K562 (cell line): ENCODE data around the gene MALAT1. TPM values are rescaled to one million over a fixed set of nuclear protein-coding genes. Genes with fewer than 3 reads are reported as not detected.

Experiments
- BHLHE40 ChIP-seq: IDR thresholded peaks from 2 replicates; pipeline ENCODE4 v1.6.1; 2011; ENCODE audit warnings: low read length, improper control_type of control experiment
- CHD2 ChIP-seq: IDR thresholded peaks from 2 replicates; pipeline ENCODE4 v1.6.1; 2011; ENCODE audit warnings: low read depth, low read length
- CREM ChIP-seq: IDR thresholded peaks from 2 replicates; pipeline ENCODE4 v1.6.1; 2014; ENCODE audit warnings: antibody characterized with exemption, low read depth
- DACH1 ChIP-seq: fragments of 450-650 bp; IDR thresholded peaks from 2 replicates; pipeline ENCODE4 v1.6.1; 2018; ENCODE audit not compliant: partially characterized antibody
- ETV6 ChIP-seq, 3 experiments: fragments of 150-350 bp in 1 of 3; sonication (generic) in 1 of 3; formaldehyde crosslinking in 1 of 3; IDR thresholded peaks; 2 replicates each; pipeline versions ENCODE4 v1.6.1 to v1.8.0; 2014 to 2022; ENCODE audit warnings: borderline replicate concordance in 2 of 3, low read depth in 2 of 3, antibody characterized with exemption in 1 of 3, low read length in 1 of 3, mild to moderate bottlenecking in 1 of 3, missing genetic modification reagents in 1 of 3
- EZH2 ChIP-seq: IDR thresholded peaks from 2 replicates; pipeline ENCODE4 v1.6.1; 2012; ENCODE audit warnings: low read depth, mild to moderate bottlenecking, inconsistent platforms, low read length, borderline replicate concordance
- KLF13 ChIP-seq: fragments of 450-650 bp; IDR thresholded peaks from 2 replicates; pipeline ENCODE4 v1.6.1; 2016; ENCODE audit warnings: missing genetic modification characterization, low read depth, mild to moderate bottlenecking, missing compliant biosample characterization, moderate library complexity, borderline replicate concordance
- MGA ChIP-seq: fragments of 450-650 bp; IDR thresholded peaks from 2 replicates; pipeline ENCODE4 v1.6.1; 2016; ENCODE audit warnings: mild to moderate bottlenecking, moderate library complexity
- NFATC3 ChIP-seq: fragments of 450-650 bp; IDR thresholded peaks from 2 replicates; pipeline ENCODE4 v1.6.1; 2017; ENCODE audit warnings: mild to moderate bottlenecking
- NRF1 ChIP-seq, 2 experiments: fragments of 450-650 bp; IDR thresholded peaks in 1 of 2; conservative IDR thresholded peaks in 1 of 2; 2 replicates each; pipeline ENCODE4 v1.6.1; 2014; ENCODE audit warnings: mild to moderate bottlenecking in 2 of 2
- RFX5 ChIP-seq: IDR thresholded peaks from 2 replicates; pipeline ENCODE4 v1.6.1; 2011; ENCODE audit warnings: low read depth, mild to moderate bottlenecking, improper control_type of control experiment, low read length
- RHOXF2B ChIP-seq: fragments of 250-450 bp; sonication (Bioruptor Pico); conservative IDR thresholded peaks from 2 replicates; pipeline ENCODE4 v1.5.1; 2021
- SAFB ChIP-seq: fragments of 200-400 bp; formaldehyde crosslinking; IDR thresholded peaks from 2 replicates; pipeline ENCODE4 v1.6.1; 2017; ENCODE audit warnings: low read depth, low read length, borderline replicate concordance
- SNRNP70 ChIP-seq: fragments of 200-400 bp; formaldehyde crosslinking; optimal IDR thresholded peaks from 2 replicates; pipeline ENCODE3; 2017; ENCODE audit warnings: low read depth, low read length
- SP1 ChIP-seq: sonication (generic); formaldehyde crosslinking; IDR thresholded peaks from 2 replicates; pipeline ENCODE4 v1.8.1; 2022; ENCODE audit warnings: mild to moderate bottlenecking, missing genetic modification reagents
- STAT6 ChIP-seq: sonication (generic); formaldehyde crosslinking; IDR thresholded peaks from 2 replicates; pipeline ENCODE4 v1.8.1; 2023; ENCODE audit warnings: mild to moderate bottlenecking, missing genetic modification reagents
- ZNF76 ChIP-seq: fragments of 250-450 bp; sonication (Bioruptor Pico); IDR thresholded peaks from 2 replicates; pipeline ENCODE4 v1.4.0; 2020; ENCODE audit warnings: mild to moderate bottlenecking, moderate library complexity, borderline replicate concordance
- polyA plus RNA-seq, 8 experiments: library from polyadenylated mRNA; depleted of rRNA in 4 of 8; stranded (reverse) in 5 of 8; unstranded in 3 of 8; fragments of >200 nt; fragmentation: Nextera tagmentation in 2 of 8; fragmentation: Illumina TruSeq in 1 of 8; extraction: Ambion mirVana in 2 of 8; extraction: Trizol in 1 of 8; gene quantifications; 2 replicates each; pipeline versions ENCODE4 v1.2.1 to v1.2.3, GENCODE V29; 2011 to 2014; ENCODE audit warnings: inconsistent platforms in 1 of 8, missing spikeins in 1 of 8
- total RNA-seq, 7 experiments: library from RNA; depleted of rRNA in 6 of 7; stranded (reverse); fragments of >200 nt in 6 of 7; fragmentation: Illumina TruSeq in 2 of 7; extraction: Trizol in 2 of 7; gene quantifications; 2 replicates each; pipeline versions ENCODE4 v1.2.1 to v1.2.3, GENCODE V29; 2011 to 2021; ENCODE audit warnings: low replicate concordance in 1 of 7

The MALAT1 gene
- total and polyA plus RNA-seq, 9 of the 15 experiments (the other 6 are each of a cell fraction or from before 2014, with no cell fraction given), result 363 to 8,715 (median 2,351) TPM

- TF ChIP-seq STAT6 (no peak), KLF13 (tag) (no peak; the same call in 1 of the 2 replicates), RHOXF2B (CRISPR knock-in tag) (no peak), NRF1 (conservative IDR thresholded peaks at IDR 0.05 in 1 of 2, IDR thresholded peaks at IDR 0.05 in 1 of 2) (peak; percentile 36 to 61; a peak in 2 of 4 replicates), CHD2 (no peak), DACH1 (no peak), SAFB (no peak), NFATC3 (peak; percentile 26), MGA (no peak), BHLHE40 (no peak), RFX5 (no peak), CREM (no peak), SP1 (CRISPR knock-in tag) (no peak), ETV6 (IDR thresholded peaks at IDR 0.05; ENCODE audit: borderline replicate concordance in 1 of 2, low read depth in 2 of 2, low read length in 1 of 2) (no peak), ETV6 (CRISPR knock-in tag; IDR thresholded peaks at IDR 0.05; ENCODE audit: borderline replicate concordance) (no peak), ZNF76 (CRISPR knock-in tag) (no peak), SNRNP70 (no peak), EZH2 (no peak)
Observed at GRCh38 chr11:65498727-65498976, 193 bp upstream of the MALAT1 start (continued).
